ENCODE data around the gene BNC2. TPM values are rescaled to one million over a fixed set of nuclear protein-coding genes. Genes with fewer than 3 reads are reported as not detected.

BNC2 gene
- total RNA-seq, 1 experiment from 2014 or later, result 16.1 TPM

DNA sequence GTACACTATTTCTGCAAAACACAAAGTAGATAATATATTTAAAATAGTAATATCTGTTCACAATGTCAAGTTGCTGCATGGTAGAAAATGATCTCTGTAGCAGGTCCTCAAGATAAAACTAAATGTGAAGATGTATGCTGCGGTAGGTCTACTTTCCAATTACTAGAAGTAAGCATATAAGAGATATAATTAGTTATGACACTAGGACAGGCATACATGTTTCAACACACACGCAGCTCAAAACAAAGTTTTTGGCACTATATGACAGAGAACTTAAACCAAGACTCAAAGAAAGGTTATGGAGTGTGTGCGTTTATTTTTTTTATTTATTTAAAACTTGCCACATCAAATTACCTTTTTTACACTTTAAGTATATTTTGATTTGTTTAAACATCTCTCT, 23.5 kb downstream of the BNC2 start:
- DNase-seq, result no peak
- Histone ChIP-seq H3K9me3 (replicated peaks) (no peaks in the 10 kb centered on the region), H3K36me3 (no peaks in the 10 kb centered on the region), H3K27me3 (no peaks in the 10 kb centered on the region), H3K4me1 (no peaks in the 10 kb centered on the region), H3K27ac (no peak overlapping the region), H3K4me3 (no peak overlapping the region)

- Histone ChIP-seq H3K27ac (no peak overlapping the region), H3K9me3 (replicated peaks) (no peaks in the 10 kb centered on the region), H3K4me1 (no peaks in the 10 kb centered on the region)
These were observed 24.1 kb downstream of the BNC2 start for GRCh38 chr9:16846367-16846766.

GRCh38 chr9:16834817-16835216, 35.7 kb downstream of the BNC2 start:
- no peaks in the 10 kb centered on the region for H3K9me3 ChIP-seq (replicated peaks)
- no peaks in the 10 kb centered on the region; the same call in 1 of the 2 replicates for H3K36me3 ChIP-seq
- DNase-seq, result no peak
- H3K4me3 ChIP-seq, result no peak overlapping the region
- H3K4me1 ChIP-seq, result no peaks in the 10 kb centered on the region
- no peak overlapping the region for H3K27ac ChIP-seq
- H3K27me3 ChIP-seq, result no peaks in the 10 kb centered on the region

More at GRCh38 chr9:16846367-16846766, 24.1 kb downstream of the BNC2 start:
- Histone ChIP-seq H3K27me3 (no peaks in the 10 kb centered on the region), H3K36me3 (no peaks in the 10 kb centered on the region), H3K4me3 (no peak overlapping the region)
- no peak for DNase-seq

DNA sequence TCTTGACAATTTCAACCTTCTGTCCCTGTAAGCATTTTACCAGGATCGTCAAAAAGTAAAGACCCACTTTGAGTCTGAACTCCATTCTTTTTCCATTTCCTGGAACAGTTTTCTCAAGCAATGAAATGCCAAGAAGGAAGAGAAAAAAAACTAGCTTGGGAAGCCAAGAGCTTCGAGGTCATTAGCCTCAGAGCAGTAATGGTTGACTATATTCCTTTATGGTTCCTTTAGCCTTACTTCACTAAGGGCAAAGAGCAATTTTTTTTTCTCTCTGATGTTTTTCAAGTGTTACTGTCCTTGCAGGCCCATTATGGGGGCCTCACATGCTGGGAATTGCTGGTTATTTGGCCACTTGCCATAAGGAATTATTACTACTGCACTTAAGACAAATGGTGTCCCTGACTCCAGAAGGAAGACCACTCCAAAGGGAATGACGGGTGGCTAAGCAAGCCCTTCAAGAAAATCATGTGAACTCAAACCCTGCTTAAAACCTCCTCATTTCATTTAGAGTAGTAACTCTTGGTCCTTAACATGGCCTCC, 37.1 kb downstream of the BNC2 start:
- Histone ChIP-seq H3K36me3 (no peaks in the 10 kb centered on the region; the same call in 1 of the 2 replicates), H3K27me3 (no peaks in the 10 kb centered on the region), H3K4me1 (peaks cover 1% of the 10 kb centered on the region; the same call in 1 of the 2 replicates), H3K4me3 (no peak overlapping the region), H3K27ac (no peak overlapping the region), H3K9me3 (replicated peaks) (no peaks in the 10 kb centered on the region)
- no peak for DNase-seq

DNA sequence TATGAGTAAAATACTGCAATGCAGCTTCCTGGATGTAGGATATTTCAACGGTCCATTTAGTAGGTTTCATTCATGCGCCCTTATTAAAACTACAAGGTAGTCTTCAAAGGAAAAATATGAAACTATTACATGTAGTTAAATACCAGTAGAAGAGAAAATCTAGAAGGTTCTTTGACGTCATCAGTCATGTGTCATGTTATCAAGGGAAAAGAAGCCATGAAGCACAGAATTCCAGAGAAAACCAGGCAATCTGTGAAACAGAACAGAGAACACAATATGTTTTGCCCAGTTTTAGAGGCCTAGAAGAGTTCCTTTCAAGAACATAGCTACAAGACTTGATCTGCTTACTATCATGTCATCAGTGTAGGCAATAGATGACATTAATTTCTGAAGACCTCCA, 38.4 kb downstream of the BNC2 start:
- Histone ChIP-seq H3K4me1 (peaks cover 6% of the 10 kb centered on the region), H3K27ac (no peak overlapping the region), H3K36me3 (no peaks in the 10 kb centered on the region; the same call in 1 of the 2 replicates), H3K27me3 (no peaks in the 10 kb centered on the region), H3K9me3 (replicated peaks) (no peaks in the 10 kb centered on the region), H3K4me3 (no peak overlapping the region)
- no peak for DNase-seq

DNA sequence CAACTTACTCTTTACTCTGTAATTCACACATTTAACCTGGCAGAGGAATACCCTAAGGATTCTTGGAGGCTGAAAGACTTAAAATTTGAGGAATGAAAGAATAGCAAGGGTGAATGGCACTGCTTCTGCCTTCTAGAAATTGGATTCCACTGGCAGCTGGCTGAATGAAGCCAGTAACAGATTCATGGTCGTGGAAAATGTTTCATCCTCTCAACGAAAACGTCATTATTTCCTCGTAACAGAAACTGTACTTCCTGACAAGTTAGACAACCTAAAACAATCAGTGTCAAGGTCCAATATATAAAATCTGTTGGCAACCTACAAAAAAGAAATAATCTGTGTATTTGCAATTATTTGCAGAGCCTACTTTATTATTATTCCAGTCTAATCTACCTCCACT, 39.7 kb downstream of the BNC2 start:
- no peak for DNase-seq
- no peak overlapping the region for H3K4me3 ChIP-seq
- H3K36me3 ChIP-seq, result no peaks in the 10 kb centered on the region; the same call in 1 of the 2 replicates
- H3K27ac ChIP-seq, result no peak overlapping the region
- H3K9me3 ChIP-seq (replicated peaks), result no peaks in the 10 kb centered on the region
- no peaks in the 10 kb centered on the region for H3K27me3 ChIP-seq
- peaks cover 15% of the 10 kb centered on the region for H3K4me1 ChIP-seq

DNA sequence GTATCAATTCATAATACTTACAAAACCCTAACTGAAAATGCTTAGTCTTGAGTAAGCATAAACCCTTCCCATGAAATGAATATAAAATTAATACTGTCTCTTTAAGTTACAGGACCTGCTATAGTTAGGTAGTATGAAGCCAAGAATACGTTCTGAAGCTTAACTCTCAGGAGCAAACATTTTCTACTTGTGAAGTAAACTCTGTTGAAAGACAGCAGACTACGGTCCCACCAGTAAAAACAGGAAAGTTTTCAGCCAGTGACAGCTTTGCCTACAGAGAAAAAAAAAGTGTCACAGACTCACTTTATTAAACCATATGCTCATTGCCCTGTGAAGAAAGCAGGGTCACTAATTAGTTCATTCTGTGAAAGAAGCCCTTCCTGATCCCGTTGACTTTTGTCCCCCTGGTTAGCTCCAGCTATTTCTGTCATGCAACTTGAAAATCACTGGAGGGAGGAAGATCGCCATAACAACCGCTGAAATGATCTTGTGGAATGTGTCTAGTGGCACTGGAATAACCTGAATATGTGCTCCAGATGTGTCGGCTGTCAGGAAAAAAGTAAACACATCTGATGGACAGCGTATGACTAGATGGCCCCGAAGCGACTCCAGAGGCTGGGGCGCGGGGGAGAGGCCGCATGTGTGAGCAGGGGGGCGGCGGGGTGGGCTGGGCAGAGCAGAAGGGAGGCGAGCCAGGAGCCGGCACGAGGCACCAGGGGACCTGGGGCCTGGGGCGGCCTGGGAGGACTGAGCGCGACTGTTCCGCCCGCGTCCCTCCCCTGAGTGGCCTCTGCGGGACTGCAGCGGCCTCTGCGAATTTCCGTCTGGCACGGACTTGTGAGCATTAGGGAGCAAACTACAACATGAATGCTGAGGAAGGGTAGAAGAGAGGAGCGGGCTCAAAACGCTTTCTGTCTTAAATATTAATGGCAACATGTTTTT, 41.9 kb downstream of the BNC2 start:
- DNase-seq, result peak; percentile 23 to 38
- Histone ChIP-seq H3K4me1 (peaks cover 36% of the 10 kb centered on the region), H3K27ac (peak overlapping the region; percentile 27; the same call in 1 of the 2 replicates), H3K27me3 (no peaks in the 10 kb centered on the region), H3K36me3 (no peaks in the 10 kb centered on the region; the same call in 1 of the 2 replicates), H3K9me3 (replicated peaks) (no peaks in the 10 kb centered on the region), H3K4me3 (peak overlapping the region; percentile 38)

- Histone ChIP-seq H3K27ac (peak overlapping the region; percentile 67), H3K4me3 (peak overlapping the region; percentile 24), H3K9me3 (replicated peaks) (no peaks in the 10 kb centered on the region), H3K27me3 (no peaks in the 10 kb centered on the region), H3K4me1 (peaks cover 36% of the 10 kb centered on the region), H3K36me3 (no peaks in the 10 kb centered on the region)
- peak; percentile 79 to 86 for DNase-seq
These were observed 44.4 kb downstream of the BNC2 start for GRCh38 chr9:16825971-16826625.

GRCh38 chr9:16825331-16825725, 45.1 kb downstream of the BNC2 start:
- DNase-seq, result peak in 1 of 2 experiments; percentile 14
- Histone ChIP-seq H3K27ac (peak overlapping the region; percentile 67), H3K4me1 (peaks cover 36% of the 10 kb centered on the region)

DNA sequence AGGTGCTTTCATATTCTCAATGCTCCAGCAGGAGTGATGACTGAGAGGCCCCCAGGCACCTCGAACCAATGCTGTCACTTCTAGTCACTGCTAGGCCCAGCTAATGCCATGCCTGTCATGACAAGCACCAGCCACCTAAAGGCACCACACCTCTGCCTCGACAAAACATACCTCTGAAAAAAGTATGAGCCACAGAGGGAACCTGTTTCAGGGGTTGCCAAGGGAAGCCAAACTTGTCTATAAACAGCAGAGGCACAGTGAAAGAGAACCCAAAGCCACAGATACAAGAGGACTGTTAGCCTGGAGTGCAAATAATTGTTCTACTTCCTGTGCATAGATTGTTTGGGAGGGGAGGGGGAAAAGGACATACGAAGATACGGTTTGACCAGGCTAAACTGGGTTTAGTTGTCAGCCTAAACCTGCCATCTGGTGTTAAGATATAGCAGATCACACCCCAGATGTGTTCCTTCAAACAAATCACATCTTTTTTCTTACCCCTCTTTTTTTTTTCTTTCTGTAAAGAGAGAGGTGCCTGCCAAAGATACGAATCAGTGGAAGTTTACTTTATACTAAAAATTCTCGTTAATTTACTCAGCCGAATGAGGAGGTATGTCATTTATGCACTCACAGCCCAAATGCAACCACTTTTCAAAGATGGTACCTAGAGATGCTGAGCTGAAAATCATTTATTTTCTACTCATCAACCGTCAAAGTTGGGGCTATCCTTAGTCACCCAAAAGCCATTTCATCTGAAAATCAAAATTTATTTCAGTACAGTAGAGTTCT, 45.7 kb downstream of the BNC2 start:
- H3K9me3 ChIP-seq (replicated peaks), result no peaks in the 10 kb centered on the region
- no peaks in the 10 kb centered on the region for H3K36me3 ChIP-seq
- peak overlapping the region; percentile 67 for H3K27ac ChIP-seq
- no peak overlapping the region for H3K4me3 ChIP-seq
- DNase-seq, result peak in 1 of 2 experiments; percentile 39
- peaks cover 36% of the 10 kb centered on the region for H3K4me1 ChIP-seq
- H3K27me3 ChIP-seq, result no peaks in the 10 kb centered on the region

More at GRCh38 chr9:16825331-16825725, 45.1 kb downstream of the BNC2 start:
- Histone ChIP-seq H3K27me3 (no peaks in the 10 kb centered on the region), H3K9me3 (replicated peaks) (no peaks in the 10 kb centered on the region), H3K36me3 (no peaks in the 10 kb centered on the region), H3K4me3 (no peak overlapping the region)

GRCh38 chr9:16823906-16824305, 46.6 kb downstream of the BNC2 start:
- Histone ChIP-seq H3K9me3 (replicated peaks) (no peaks in the 10 kb centered on the region), H3K36me3 (no peaks in the 10 kb centered on the region), H3K4me3 (no peak overlapping the region), H3K27me3 (no peaks in the 10 kb centered on the region), H3K27ac (no peak overlapping the region), H3K4me1 (peaks cover 36% of the 10 kb centered on the region)
- DNase-seq, result no peak

GRCh38 chr9:16821344-16821743, 49.1 kb downstream of the BNC2 start:
- Histone ChIP-seq H3K4me3 (no peak overlapping the region), H3K27me3 (no peaks in the 10 kb centered on the region), H3K27ac (no peak overlapping the region), H3K9me3 (replicated peaks) (no peaks in the 10 kb centered on the region), H3K36me3 (no peaks in the 10 kb centered on the region), H3K4me1 (peaks cover 23% of the 10 kb centered on the region)
- no peak for DNase-seq

DNA sequence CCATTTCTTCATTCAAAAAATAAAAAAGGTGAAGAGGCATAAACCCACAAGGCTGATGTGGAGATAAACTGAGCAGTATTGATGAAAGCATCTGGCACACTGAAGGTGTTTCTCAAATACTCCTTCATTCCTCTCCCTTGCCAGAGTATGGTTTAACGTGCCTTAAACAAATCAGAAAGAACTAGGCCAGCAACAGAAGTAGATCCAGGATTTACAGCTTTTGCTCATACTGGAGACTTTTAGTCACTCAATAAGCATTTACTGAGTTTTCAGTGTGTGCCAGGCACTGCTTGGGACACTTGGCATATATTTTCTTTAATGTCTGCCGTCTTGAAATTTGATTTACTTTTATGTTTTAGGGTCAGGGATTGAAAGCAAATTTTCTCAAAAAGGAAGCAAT, 53.0 kb downstream of the BNC2 start:
- Histone ChIP-seq H3K9me3 (replicated peaks) (no peaks in the 10 kb centered on the region), H3K4me3 (no peak overlapping the region), H3K4me1 (0 out of 2 replicates have a peak, but pooled peaks cover 3% of the 10 kb centered on the region), H3K27ac (no peak overlapping the region), H3K36me3 (no peaks in the 10 kb centered on the region), H3K27me3 (no peaks in the 10 kb centered on the region)
- no peak for DNase-seq

GRCh38 chr9:16817002-16817401, 53.5 kb downstream of the BNC2 start:
- Histone ChIP-seq H3K27me3 (no peaks in the 10 kb centered on the region), H3K4me3 (no peak overlapping the region), H3K4me1 (0 out of 2 replicates have a peak, but pooled peaks cover 3% of the 10 kb centered on the region), H3K27ac (no peak overlapping the region), H3K36me3 (no peaks in the 10 kb centered on the region), H3K9me3 (replicated peaks) (no peaks in the 10 kb centered on the region)
- DNase-seq, result no peak
